CD4-positive, alpha-beta T cell treated with Interleukin-6 for 4 hours (primary cell): ENCODE measurements around the gene KIF6.

Experiments
- DNase-seq: peaks from one replicate; pipeline ENCODE4 v3.0.0-alpha.2; 2020; ENCODE audit warnings: mixed read lengths

Gene KIF6

DNA sequence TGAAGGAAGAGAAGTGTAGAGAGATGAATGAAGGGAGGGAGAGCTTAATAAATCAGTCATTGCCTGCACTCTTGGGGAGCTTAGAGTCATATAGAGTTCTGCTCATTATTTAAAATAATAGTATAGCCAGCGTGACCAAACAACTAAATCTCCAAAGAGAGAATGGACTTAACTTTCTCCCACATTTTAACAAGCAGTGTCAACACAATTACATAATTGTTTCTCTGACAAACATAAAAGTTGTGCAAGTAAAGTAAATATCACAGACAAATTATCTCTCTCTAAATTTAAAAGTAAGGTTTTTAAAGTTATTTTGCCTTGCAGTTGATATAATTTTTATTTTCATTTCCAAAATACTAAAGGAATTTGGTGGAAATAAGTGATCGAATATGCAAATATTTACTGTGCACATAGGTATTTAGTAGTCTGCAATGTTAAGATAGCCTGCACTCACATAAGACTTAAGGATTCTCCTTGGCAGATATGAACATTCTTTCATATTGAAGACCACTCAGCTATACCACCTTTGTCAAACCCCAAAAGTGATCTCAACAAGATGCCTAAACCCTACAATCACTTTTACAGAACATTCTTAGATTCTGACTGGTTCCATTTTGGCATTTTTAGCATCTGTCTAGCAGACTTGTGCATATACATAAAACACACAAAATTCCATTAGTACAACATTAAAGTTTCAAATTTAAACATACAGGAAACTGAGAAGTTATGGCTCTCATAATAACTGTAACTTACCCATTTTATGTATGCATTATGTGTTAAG lies 67.7 kb downstream of the KIF6 start:
- no peak for DNase-seq

GRCh38 chr6:39654121-39654520 lies 71.1 kb downstream of the KIF6 start:
- DNase-seq: no peak

GRCh38 chr6:39653612-39654011 lies 71.6 kb downstream of the KIF6 start:
- no peak for DNase-seq

- no peak for DNase-seq
Observed at GRCh38 chr6:39649996-39650395, 75.2 kb downstream of the KIF6 start.

GRCh38 chr6:39646751-39647420 lies 78.3 kb downstream of the KIF6 start:
- DNase-seq: no peak

- no peak for DNase-seq
Observed at GRCh38 chr6:39642270-39642669, 82.9 kb downstream of the KIF6 start.

DNA sequence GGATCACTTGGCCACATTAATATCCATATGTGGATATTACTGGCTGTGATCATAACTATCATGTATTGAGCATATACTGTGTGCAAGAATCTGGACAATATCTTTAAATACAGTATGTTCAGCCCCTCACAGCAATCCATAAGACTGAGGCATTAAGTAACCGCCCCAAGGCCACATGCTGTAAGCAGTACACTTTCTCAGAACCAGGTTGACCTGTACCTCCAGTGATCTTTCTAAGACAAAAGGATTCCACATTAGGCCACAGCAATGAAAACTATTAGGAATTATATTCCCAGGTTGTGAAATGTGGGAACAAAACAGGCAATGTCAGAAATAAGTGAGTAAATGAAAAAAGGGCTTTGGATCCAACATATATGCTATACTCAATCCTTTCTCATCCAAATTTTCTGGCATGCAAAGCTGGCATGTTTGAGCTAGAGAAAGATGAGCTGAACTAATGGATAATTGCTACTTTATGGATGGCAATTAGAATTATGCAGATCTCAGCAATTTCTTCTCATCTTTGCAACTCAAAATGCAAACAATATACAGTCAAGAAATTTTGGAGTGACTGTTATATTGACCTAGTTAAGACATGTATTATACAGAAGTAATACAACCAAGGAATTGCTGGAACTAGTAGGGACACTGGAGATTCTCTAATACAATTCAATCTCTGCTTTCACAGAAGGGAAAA lies 86.9 kb downstream of the KIF6 start:
- DNase-seq: no peak

DNA sequence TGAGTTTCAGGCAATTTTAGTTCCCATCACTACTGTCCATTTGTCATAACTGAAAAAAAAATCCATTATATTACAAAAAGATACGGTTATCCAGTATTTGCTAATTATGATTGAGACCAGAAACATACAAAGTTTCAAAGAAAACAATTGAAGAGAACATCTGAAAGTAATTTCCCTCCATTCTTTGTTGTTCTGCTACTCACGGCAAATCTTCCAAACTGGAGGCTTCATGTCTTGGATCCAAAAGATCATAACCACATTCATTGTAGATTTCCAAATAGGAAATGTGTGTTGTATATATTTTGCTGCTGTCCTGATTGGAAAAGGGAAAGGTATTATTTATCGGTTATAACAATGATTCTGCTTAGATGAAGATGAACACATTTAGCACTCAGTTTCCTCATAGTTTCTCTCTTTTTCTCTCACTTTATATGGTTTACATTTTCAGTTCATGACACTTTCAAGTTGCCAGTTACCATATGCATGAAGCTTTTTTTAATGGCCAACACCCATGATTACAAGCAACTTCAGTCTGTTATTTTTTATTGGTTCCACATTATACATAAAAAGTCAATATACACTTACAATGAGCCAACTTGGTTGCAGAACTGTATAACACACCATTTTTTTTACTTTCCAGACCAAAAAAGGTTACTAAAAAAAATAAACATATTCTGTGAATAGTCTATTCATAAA lies 90.4 kb downstream of the KIF6 start:
- no peak for DNase-seq

GRCh38 chr6:39625209-39625608 lies 100.0 kb downstream of the KIF6 start:
- no peak for DNase-seq

DNA sequence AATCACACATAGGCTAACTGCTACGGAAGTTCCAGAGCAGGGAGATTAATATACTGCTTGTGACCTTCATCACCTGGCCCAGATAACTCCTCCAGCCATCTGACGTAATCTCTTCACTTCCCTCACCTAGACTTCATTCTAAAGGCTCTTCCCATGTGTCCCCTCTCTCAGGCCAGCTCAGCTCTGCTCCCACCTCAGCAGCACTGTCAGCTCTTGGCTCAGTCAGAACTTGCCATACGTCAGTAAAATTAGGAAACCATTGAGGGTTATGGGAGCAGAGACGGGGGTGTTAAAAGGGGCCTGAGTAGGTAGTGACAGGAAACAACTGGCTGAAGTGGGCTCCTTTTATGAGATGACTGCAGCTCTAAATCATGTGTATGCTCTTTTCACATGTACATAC lies 101.5 kb downstream of the KIF6 start:
- no peak for DNase-seq

DNA sequence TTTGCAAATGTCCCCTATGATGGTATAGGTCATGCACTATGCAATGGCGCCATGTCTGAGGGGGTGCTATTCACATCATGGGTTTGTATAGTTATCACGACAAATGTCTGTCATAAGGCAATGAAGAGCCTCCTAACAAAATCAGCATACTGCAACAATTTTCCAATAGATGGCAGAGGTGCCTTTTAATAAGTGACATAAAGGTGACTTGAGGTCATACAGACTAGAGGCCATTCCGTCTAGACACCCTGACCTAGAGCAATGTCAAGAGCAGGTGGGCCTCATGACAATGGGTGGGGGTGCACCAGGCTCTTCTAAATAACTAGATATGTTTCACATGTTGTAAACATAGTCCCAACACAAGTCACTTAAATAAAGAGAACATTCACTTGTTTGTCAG lies 107.7 kb downstream of the KIF6 start:
- DNase-seq: no peak

GRCh38 chr6:39617026-39617425 lies 108.2 kb downstream of the KIF6 start:
- DNase-seq: no peak

DNA sequence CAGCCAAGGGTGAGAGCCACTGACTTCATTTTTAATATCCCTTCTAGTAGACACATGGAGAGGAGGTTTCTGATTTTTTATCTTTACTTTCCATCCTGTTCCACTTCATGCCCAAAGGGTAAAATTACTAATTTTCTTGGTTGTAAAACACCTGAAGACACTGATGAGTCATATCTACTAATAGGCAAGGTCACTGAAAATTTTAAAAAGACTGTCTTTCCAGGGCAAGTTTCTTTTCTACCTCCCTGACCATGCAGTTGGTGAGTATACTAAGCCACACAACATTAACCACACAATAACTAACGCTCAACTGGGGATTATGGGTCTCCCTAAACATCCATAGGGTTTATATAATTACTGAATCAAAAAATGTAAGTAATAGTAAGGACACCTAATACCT lies 109.6 kb downstream of the KIF6 start:
- DNase-seq: no peak

- DNase-seq: no peak
Observed at GRCh38 chr6:39614393-39614950, 110.7 kb downstream of the KIF6 start.

GRCh38 chr6:39610221-39610620 lies 115.0 kb downstream of the KIF6 start:
- DNase-seq: no peak

DNA sequence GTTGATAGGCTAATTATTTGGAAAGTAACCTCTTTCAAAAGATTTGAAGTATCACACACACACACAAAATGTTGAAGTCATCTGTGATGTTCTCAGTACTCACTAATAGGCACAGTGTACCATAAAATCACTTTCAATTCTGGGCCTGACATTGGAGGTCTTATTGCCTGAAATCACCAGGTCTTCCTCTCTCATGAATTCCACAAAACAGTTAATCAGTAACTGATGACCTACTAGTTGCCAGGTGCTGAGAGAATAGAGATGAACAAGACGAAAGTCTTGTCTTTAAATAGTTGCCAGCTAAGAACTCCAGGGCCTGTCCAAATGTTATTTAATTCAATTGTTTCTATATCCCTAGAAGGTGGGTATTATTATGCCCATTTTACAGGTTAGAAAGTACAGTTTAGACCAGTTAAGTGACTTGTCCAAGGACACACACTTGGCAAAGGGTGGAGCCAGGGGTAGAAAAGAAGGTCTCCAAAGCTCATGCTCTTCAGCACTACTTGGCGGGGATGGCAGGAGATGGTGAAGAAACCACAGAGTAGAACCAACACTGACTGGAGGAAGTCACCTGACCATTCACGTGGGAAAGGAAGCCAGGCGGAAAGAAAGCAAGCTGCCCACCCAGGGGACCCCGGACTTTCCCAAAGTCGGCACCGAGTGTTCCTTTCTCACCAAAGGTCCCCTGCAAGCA lies 116.4 kb downstream of the KIF6 start:
- no peak for DNase-seq

- DNase-seq: no peak
Observed at GRCh38 chr6:39602601-39603519, 122.3 kb downstream of the KIF6 start.

DNA sequence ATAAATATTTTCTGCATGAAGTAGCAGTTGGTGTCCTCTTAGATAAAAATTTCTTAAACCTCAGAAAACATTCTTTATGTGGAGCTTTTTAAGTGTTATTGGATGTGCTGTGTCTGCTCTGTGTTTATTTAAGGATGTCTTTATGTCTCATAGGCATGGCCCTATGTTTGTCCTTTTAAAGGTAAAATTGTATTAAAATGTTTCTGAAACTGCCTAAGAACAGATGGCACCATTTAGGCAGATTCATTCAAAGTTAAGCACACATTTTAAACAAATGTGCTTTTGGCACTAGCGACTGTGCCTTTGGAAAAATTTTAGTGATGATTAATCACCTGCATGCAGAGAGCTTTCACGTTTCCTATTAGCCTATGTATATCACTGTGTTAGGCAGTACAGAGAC lies 125.2 kb downstream of the KIF6 start:
- DNase-seq: no peak

DNA sequence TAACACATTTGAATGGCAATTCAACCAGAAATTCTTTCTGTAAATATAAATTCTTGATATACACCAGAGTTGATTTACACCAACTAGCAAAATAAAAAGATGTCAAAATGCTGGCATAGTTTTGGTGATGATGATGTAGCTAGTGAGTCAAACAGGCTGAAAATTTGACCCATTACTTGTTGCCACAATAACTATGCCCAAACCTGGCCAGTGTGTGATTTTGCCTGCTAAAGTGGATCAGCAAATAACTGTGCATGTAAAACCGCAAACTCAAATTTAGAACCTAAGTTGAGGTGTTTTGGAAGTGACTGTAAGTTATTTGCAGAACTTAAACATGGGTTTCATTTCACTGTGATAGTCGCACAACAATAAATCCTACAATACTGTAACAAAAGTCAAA lies 125.9 kb downstream of the KIF6 start:
- no peak for DNase-seq

DNA sequence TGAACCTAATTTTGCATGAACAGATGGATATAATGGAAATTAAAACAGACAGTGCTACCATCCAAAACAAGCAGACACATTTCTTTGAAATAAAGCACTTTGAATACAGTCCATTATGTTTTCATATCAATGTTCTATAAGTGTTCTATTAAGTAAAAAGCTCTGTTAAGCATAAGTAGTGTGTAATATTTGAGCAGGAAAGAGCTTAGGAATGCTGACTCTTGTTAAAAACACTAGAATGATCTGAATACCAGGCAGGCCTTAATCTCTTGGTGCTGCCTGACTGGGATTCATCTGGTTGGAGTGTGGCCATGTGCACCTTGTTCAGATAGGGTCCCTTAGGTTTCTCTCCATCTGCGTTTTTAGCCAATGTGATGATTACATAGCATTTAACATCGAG lies 130.9 kb downstream of the KIF6 start:
- DNase-seq: no peak

- DNase-seq: no peak
Observed at GRCh38 chr6:39593646-39594045, 131.6 kb downstream of the KIF6 start.
